Endothelial cell of umbilical vein (primary cell): Measurements from ENCODE around the gene ACTR2. TPM values are rescaled to one million over a fixed set of nuclear protein-coding genes. Genes with fewer than 3 reads are reported as not detected.

Experiments used
- BruUV-seq: library from RNA; stranded (reverse); fragments of 400-500 nt; replicated peaks from 2 replicates; lab custom pipeline; 2021; lab: Mats Ljungman, UMichigan
- CTCF ChIA-PET: fragments of 300-600, 350-600 bp; sonication (Branson Sonifier 250); formaldehyde crosslinking; loops from one replicate; lab custom pipeline; 2021; ENCODE audit warnings: antibody characterized with exemption, inconsistent platforms; lab: Charles Lee
- POLR2A ChIA-PET: fragments of 300-600, 350-600 bp; sonication (Branson Sonifier 250); formaldehyde crosslinking; loops from one replicate; lab custom pipeline; 2021; ENCODE audit warnings: antibody characterized with exemption, inconsistent platforms; lab: Charles Lee
- DNase-seq: peaks from one replicate; pipeline ENCODE4 v3.0.0-alpha.2; 2011; ENCODE audit warnings: low read depth, low spot score
- FAIRE-seq: peaks from 2 replicates; lab custom pipeline; 2011; peaks lifted over from hg19 to GRCh38; lab: Jason Lieb, UNC
- H2AFZ ChIP-seq: 2 replicates; pipeline ENCODE4 v1.6.0; 2012; ENCODE audit warnings: low read depth, low read length, control low read depth, inconsistent platforms
- H3K27ac ChIP-seq: 2 replicates; pipeline ENCODE4 v1.5.1; 2011; ENCODE audit warnings: low read depth, mild to moderate bottlenecking, control low read depth, low read length, moderate library complexity; ENCODE audit not compliant: insufficient read depth
- H3K27me3 ChIP-seq, 2 experiments: 2 replicates each; pipeline versions ENCODE4 v1.6.0 to v1.6.1; 2011; ENCODE audit warnings: low read length in 2 of 2, mixed read lengths in 1 of 2; ENCODE audit not compliant: control insufficient read depth in 2 of 2, insufficient read depth in 2 of 2
- H3K36me3 ChIP-seq, 2 experiments: 2 replicates in 1 of 2; 3 replicates in 1 of 2; pipeline ENCODE4 v1.5.1; 2011; ENCODE audit warnings: low read length in 2 of 2, mild to moderate bottlenecking in 1 of 2, moderate library complexity in 1 of 2; ENCODE audit not compliant: control insufficient read depth in 2 of 2, insufficient read depth in 2 of 2; ENCODE audit errors: extremely low read depth in 1 of 2
- H3K4me1 ChIP-seq: 3 replicates; pipeline ENCODE4 v1.5.1; 2011; ENCODE audit warnings: mild to moderate bottlenecking, low read length; ENCODE audit not compliant: control insufficient read depth, insufficient read depth; ENCODE audit errors: extremely low read depth
- H3K4me2 ChIP-seq: 2 replicates; pipeline ENCODE4 v1.6.1; 2011; ENCODE audit warnings: low read length, control low read depth, mixed read lengths; ENCODE audit not compliant: insufficient read depth
- H3K4me3 ChIP-seq, 3 experiments: fragments of 200-600 bp in 1 of 3; sonication (generic), shearing (Covaris generic) in 1 of 3; replicated peaks in 1 of 3; 2 replicates each; pipeline ENCODE4 v1.5.1; 2011 to 2016; ENCODE audit warnings: control low read depth in 3 of 3, low read length in 3 of 3, mild to moderate bottlenecking in 2 of 3, inconsistent platforms in 1 of 3, low read depth in 1 of 3, moderate library complexity in 1 of 3; ENCODE audit not compliant: insufficient read depth in 1 of 3
- H3K79me2 ChIP-seq: 2 replicates; pipeline ENCODE4 v1.6.0; 2012; ENCODE audit warnings: low read length, inconsistent platforms; ENCODE audit not compliant: control insufficient read depth, insufficient read depth
- H3K9ac ChIP-seq: replicated peaks from 2 replicates; pipeline ENCODE3; 2011; ENCODE audit warnings: low read length, control low read depth; ENCODE audit not compliant: insufficient read depth; ENCODE audit errors: extremely low read depth
- H3K9me1 ChIP-seq: replicated peaks from 3 replicates; pipeline ENCODE4 v1.6.0; 2011; ENCODE audit warnings: mild to moderate bottlenecking, low read length; ENCODE audit not compliant: control insufficient read depth, insufficient read depth; ENCODE audit errors: extremely low read depth
- H3K9me3 ChIP-seq: replicated peaks from 2 replicates; pipeline ENCODE4 v1.5.1; 2012; ENCODE audit warnings: low read length, inconsistent platforms; ENCODE audit not compliant: control insufficient read depth, insufficient read depth
- H4K20me1 ChIP-seq: replicated peaks from 2 replicates; pipeline ENCODE3; 2011; ENCODE audit warnings: mild to moderate bottlenecking, low read length; ENCODE audit not compliant: control insufficient read depth, insufficient read depth; ENCODE audit errors: extremely low read depth
- EZH2 ChIP-seq: IDR thresholded peaks from 2 replicates; pipeline ENCODE4 v1.6.1; 2012; ENCODE audit warnings: borderline replicate concordance, low read depth, mild to moderate bottlenecking, moderate library complexity, low read length, inconsistent platforms; ENCODE audit not compliant: severe bottlenecking
- FOS ChIP-seq: IDR thresholded peaks from 2 replicates; pipeline ENCODE4 v1.6.1; 2011; ENCODE audit warnings: mild to moderate bottlenecking, low read length, moderate library complexity, borderline replicate concordance; ENCODE audit not compliant: insufficient read depth
- GATA2 ChIP-seq: IDR thresholded peaks from 2 replicates; pipeline ENCODE4 v1.7.0; 2011; ENCODE audit warnings: low read depth, mild to moderate bottlenecking, moderate library complexity, mixed read lengths, low read length; ENCODE audit not compliant: insufficient read length, insufficient read depth
- JUN ChIP-seq: IDR thresholded peaks from 2 replicates; pipeline ENCODE4 v1.6.1; 2011; ENCODE audit warnings: borderline replicate concordance, low read depth; ENCODE audit not compliant: insufficient read length, insufficient read depth
- POLR2A ChIP-seq: IDR thresholded peaks from 2 replicates; pipeline ENCODE4 v1.6.1; 2012; ENCODE audit warnings: low read depth, mild to moderate bottlenecking, control low read depth, low read length
- dilution Hi-C: fragments of 300-500 bp; cut with MboI; formaldehyde crosslinking; loops from one replicate; pipeline ENCODE4 v1.15.0; 2019; ENCODE audit warnings: low sequenced_read_pairs; ENCODE audit not compliant: extremely low pct_ligation_motif_present
- intact Hi-C: fragments of 100-400 bp; cut with micrococcal nuclease; formaldehyde crosslinking; loops from one replicate; pipeline ENCODE4 v1.10.0; 2022
- polyA plus RNA-seq, 4 experiments: library from polyadenylated mRNA; depleted of rRNA in 3 of 4; stranded (reverse) in 3 of 4; unstranded in 1 of 4; fragments of >200 nt; gene quantifications; 2 replicates each; pipeline versions ENCODE4 v1.2.1 to v1.2.3, GENCODE V29; 2011 to 2012; ENCODE audit warnings: missing spikeins in 1 of 4
- total RNA-seq: library from RNA; stranded (reverse); gene quantifications from 2 replicates; pipeline ENCODE4 v1.2.3, GENCODE V29; 2021
- TF ChIP-seq, protein P1 (sequence below), 2 donors: IDR thresholded peaks; 1 replicate in 1 of 2; 2 replicates in 1 of 2; pipeline ENCODE4 v1.5.1; 2011; ENCODE audit warnings: low read length in 2 of 2, mild to moderate bottlenecking in 2 of 2, moderate library complexity in 2 of 2, control low read depth in 1 of 2, inconsistent platforms in 1 of 2, low read depth in 1 of 2; ENCODE audit not compliant: insufficient read depth in 1 of 2; ENCODE audit errors: extremely low read depth in 1 of 2
- TF ChIP-seq, protein P2 (sequence below): IDR thresholded peaks from 2 replicates; pipeline ENCODE4 v1.6.1; 2011; ENCODE audit not compliant: insufficient read depth, insufficient read length

Gene ACTR2
- total and polyA plus RNA-seq, 2 donors (not counting 3 experiments of a cell fraction or from before 2014, with no cell fraction given): 48.7 to 287 TPM

GRCh38 chr2:65276609-65277008 lies 49.0 kb downstream of the ACTR2 start:
- POLR2A ChIA-PET: no interaction called here
- DNase-seq (peak; percentile 62), FAIRE-seq (peak; percentile 37)
- intact Hi-C loops: loop anchor here (5.0 kb wide), 1 partner anchor 91 kb away; no protein-coding TSS in a partner anchor
- no TSS peak for BruUV-seq
- H4K20me1 ChIP-seq: no peaks in the 10 kb centered on the region
- no peak overlapping the region for H3K4me2 ChIP-seq
- H3K9me1 ChIP-seq: no peaks in the 10 kb centered on the region
- H3K79me2 ChIP-seq: no peaks in the 10 kb centered on the region
- H3K27ac ChIP-seq: no peak overlapping the region
- H3K9ac ChIP-seq: no peak overlapping the region
- peaks cover 0 to 3% of the 10 kb centered on the region in 2 experiments for H3K27me3 ChIP-seq
- no peak overlapping the region for H3K4me3 ChIP-seq
- peaks cover 2 to 4% of the 10 kb centered on the region in 2 experiments for H3K36me3 ChIP-seq
- no peak overlapping the region for H2AFZ ChIP-seq
- dilution Hi-C loops: no loop called here
- H3K9me3 ChIP-seq: no peaks in the 10 kb centered on the region
- H3K4me1 ChIP-seq: peaks cover 16% of the 10 kb centered on the region
- CTCF ChIA-PET: interaction anchor here (0.8 to 3.5 kb wide), 14 partner anchors 9 to 297 kb away, joined by 3 to 20 read pairs (median 4); no protein-coding TSS in a partner anchor
- peak; percentile 8 for TF ChIP-seq FOS
- TF ChIP-seq, protein P1, sequence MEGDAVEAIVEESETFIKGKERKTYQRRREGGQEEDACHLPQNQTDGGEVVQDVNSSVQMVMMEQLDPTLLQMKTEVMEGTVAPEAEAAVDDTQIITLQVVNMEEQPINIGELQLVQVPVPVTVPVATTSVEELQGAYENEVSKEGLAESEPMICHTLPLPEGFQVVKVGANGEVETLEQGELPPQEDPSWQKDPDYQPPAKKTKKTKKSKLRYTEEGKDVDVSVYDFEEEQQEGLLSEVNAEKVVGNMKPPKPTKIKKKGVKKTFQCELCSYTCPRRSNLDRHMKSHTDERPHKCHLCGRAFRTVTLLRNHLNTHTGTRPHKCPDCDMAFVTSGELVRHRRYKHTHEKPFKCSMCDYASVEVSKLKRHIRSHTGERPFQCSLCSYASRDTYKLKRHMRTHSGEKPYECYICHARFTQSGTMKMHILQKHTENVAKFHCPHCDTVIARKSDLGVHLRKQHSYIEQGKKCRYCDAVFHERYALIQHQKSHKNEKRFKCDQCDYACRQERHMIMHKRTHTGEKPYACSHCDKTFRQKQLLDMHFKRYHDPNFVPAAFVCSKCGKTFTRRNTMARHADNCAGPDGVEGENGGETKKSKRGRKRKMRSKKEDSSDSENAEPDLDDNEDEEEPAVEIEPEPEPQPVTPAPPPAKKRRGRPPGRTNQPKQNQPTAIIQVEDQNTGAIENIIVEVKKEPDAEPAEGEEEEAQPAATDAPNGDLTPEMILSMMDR (IDR thresholded peaks at IDR 0.05; ENCODE audit: extremely low read depth in 1 of 2, insufficient read depth in 1 of 2, low read depth in 1 of 2, low read length in 2 of 2): no peak

DNA sequence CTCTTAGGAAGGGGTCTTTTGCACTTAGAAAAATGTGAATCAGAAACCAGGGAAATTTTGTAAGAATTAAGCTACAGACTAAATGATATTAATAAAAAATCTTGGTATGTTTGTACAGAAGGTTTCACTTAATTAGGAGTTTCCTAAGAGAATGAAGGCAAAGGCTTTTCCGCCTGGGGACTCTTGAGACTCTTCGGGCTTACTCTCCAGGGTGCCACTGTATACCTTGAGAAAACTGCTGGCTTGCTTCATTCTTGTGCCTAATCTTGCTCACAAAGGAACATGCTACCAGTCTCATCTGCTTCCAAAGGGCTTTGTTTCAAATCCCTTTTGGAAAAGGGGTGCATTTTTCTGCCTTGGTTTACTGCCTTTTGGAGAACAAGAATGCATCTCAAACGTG lies 49.5 kb downstream of the ACTR2 start:
- intact Hi-C loops (loop anchor here (5.0 kb wide), 1 partner anchor 90 kb away; no protein-coding TSS in a partner anchor), dilution Hi-C loops (no loop called here)
- no peaks in the 10 kb centered on the region for H3K79me2 ChIP-seq
- H3K9me3 ChIP-seq: no peaks in the 10 kb centered on the region
- no peak overlapping the region for H2AFZ ChIP-seq
- no peak overlapping the region for H3K27ac ChIP-seq
- no peak overlapping the region for H3K4me3 ChIP-seq
- H3K27me3 ChIP-seq: peaks cover 0 to 6% of the 10 kb centered on the region in 2 experiments
- H3K4me1 ChIP-seq: peaks cover 16% of the 10 kb centered on the region
- H3K36me3 ChIP-seq: peaks cover 2 to 4% of the 10 kb centered on the region in 2 experiments
- no peak overlapping the region for H3K4me2 ChIP-seq
- no peaks in the 10 kb centered on the region for H3K9me1 ChIP-seq
- no peak overlapping the region for H3K9ac ChIP-seq
- CTCF ChIA-PET: interaction anchor here (0.9 to 3.5 kb wide), 12 partner anchors 9 to 297 kb away, joined by 3 to 20 read pairs (median 4); no protein-coding TSS in a partner anchor
- FAIRE-seq (no peak), DNase-seq (no peak)
- TF ChIP-seq JUN (no peak), EZH2 (no peak), FOS (no peak), POLR2A (no peak), GATA2 (no peak)
- TF ChIP-seq, protein P2, sequence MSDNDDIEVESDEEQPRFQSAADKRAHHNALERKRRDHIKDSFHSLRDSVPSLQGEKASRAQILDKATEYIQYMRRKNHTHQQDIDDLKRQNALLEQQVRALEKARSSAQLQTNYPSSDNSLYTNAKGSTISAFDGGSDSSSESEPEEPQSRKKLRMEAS: no peak
- TF ChIP-seq, protein P1 (IDR thresholded peaks at IDR 0.05; ENCODE audit: extremely low read depth in 1 of 2, insufficient read depth in 1 of 2, low read depth in 1 of 2, low read length in 2 of 2): no peak
- no peaks in the 10 kb centered on the region for H4K20me1 ChIP-seq
- POLR2A ChIA-PET: no interaction called here
- no TSS peak for BruUV-seq
